Neutrophil (primary cell): ENCODE data around the gene HSPB6.

Experiments
- H3K27ac ChIP-seq: fragments of 200-600 bp; sonication (generic); 2 replicates; pipeline ENCODE4 v1.5.1; 2016; ENCODE audit warnings: mild to moderate bottlenecking, moderate library complexity
- H3K27me3 ChIP-seq: fragments of 200-600 bp; sonication (generic); 2 replicates; pipeline ENCODE4 v1.6.0; 2016; ENCODE audit warnings: mild to moderate bottlenecking
- H3K36me3 ChIP-seq: fragments of 200-600 bp; sonication (generic); 2 replicates; pipeline ENCODE4 v1.5.1; 2017
- H3K4me1 ChIP-seq, 2 experiments: fragments of 200-600 bp in 1 of 2; sonication (generic) in 1 of 2; 1 replicate in 1 of 2; 2 replicates in 1 of 2; pipeline versions ENCODE4 v1.5.1 to v1.6.1; 2013 to 2016; ENCODE audit warnings: low read depth in 1 of 2, low read length in 1 of 2, mild to moderate bottlenecking in 1 of 2, moderate library complexity in 1 of 2; ENCODE audit not compliant: control insufficient read depth in 1 of 2, insufficient read depth in 1 of 2
- H3K4me3 ChIP-seq, 2 experiments: fragments of 200-600 bp in 1 of 2; sonication (generic) in 1 of 2; 1 replicate in 1 of 2; 2 replicates in 1 of 2; pipeline ENCODE4 v1.5.1; 2013 to 2016; ENCODE audit warnings: low read depth in 1 of 2, low read length in 1 of 2, mild to moderate bottlenecking in 1 of 2, moderate library complexity in 1 of 2
- H3K9me3 ChIP-seq: fragments of 200-600 bp; sonication (generic); 2 replicates; pipeline ENCODE4 v1.5.1; 2016
- TF ChIP-seq, protein P1 (sequence below): fragments of 200-600 bp; sonication (generic); IDR thresholded peaks from 2 replicates; pipeline ENCODE4 v1.5.1; 2016; ENCODE audit warnings: antibody characterized with exemption

The HSPB6 gene

DNA sequence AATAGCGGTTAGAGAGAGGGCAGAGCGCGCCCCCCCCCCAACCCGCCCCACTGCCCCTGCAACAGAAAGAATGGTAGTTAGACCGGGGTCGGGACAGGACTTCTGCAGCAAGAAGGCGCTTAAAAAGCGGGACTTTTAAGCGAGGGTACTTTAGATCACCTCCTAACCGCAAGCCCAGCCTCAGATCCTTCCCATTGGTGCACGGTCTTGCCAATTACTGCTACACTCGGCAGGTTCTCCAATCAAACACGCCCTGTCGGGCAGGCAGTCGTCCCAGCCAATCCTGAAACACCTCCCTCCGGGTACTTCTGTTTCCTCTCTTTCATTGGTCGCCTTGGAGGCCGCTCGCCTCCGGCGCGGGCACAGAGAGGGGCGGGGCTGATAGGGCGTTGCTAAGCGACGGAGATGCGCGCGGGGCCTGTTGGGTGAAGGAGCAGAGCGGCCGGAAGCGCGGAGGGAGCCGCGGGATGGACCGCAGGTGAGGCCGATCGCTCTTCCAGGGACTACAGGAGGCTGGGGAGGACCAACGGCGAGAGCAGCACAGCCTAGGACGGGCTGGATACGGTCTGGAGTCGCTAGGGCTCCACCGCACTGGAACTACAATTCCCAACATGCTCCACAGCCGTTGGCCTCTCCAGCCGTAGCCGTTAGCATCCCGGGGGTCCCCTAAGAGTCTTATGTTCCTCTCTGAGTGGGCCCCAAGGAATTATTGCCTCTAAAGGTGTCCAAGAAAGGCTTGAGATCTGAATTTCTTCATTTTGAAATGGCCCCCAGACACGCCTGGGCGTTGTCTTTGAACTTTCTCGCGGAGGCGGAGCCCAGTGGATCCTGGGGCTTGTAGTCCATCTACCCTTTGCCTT lies 1.1 kb upstream of the HSPB6 start, which contains the start of gene PROSER3:
Gene PROSER3 (plus strand): TSS at position 428 of the 860 bp plus-strand sequence. CDS start 40 bp downstream, at position 468.
- Histone ChIP-seq H3K36me3 (peaks cover 42% of the 10 kb centered on the region), H3K9me3 (no peaks in the 10 kb centered on the region), H3K27ac (peak within 1 kb of the TSS; percentile 85), H3K27me3 (peaks cover 33% of the 10 kb centered on the region), H3K4me3 (peak within 1 kb of the TSS; percentile 78 to 87), H3K4me1 (peaks cover 33 to 36% of the 10 kb centered on the region in 2 experiments)
- TF ChIP-seq, protein P1, sequence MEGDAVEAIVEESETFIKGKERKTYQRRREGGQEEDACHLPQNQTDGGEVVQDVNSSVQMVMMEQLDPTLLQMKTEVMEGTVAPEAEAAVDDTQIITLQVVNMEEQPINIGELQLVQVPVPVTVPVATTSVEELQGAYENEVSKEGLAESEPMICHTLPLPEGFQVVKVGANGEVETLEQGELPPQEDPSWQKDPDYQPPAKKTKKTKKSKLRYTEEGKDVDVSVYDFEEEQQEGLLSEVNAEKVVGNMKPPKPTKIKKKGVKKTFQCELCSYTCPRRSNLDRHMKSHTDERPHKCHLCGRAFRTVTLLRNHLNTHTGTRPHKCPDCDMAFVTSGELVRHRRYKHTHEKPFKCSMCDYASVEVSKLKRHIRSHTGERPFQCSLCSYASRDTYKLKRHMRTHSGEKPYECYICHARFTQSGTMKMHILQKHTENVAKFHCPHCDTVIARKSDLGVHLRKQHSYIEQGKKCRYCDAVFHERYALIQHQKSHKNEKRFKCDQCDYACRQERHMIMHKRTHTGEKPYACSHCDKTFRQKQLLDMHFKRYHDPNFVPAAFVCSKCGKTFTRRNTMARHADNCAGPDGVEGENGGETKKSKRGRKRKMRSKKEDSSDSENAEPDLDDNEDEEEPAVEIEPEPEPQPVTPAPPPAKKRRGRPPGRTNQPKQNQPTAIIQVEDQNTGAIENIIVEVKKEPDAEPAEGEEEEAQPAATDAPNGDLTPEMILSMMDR, result peak; percentile 14

DNA sequence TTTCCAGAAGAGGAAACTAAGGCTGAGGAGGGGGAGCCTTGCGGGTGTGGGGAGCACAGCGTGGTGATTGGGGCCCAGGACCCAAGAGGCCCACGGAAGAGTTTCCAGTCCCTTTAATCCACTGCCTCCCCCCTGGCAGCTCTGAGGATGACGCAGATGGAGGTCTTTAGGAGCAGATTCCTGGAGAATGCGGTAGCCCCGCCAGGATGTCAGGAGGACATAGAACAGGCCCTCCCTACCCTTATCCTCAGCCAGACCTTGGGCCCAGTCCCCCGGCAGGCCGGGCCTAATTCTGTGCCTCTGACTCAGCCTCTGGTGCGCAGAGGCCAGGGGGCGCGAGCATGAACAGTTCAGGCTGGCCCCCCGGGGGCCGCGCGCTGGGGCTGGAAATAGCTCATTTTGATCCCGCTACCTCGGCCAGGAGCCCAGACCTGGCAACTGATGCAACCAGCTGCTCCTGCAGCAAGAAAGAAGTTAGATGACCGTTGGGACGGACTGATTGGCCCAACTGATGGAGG lies 461 bp upstream of the HSPB6 start:
- peak overlapping the region; percentile 85 for H3K27ac ChIP-seq
- H3K36me3 ChIP-seq, result peaks cover 49% of the 10 kb centered on the region
- peaks cover 33% of the 10 kb centered on the region for H3K27me3 ChIP-seq
- no peaks in the 10 kb centered on the region for H3K9me3 ChIP-seq
- H3K4me1 ChIP-seq, result peaks cover 33 to 36% of the 10 kb centered on the region in 2 experiments
- TF ChIP-seq, protein P1, result no peak
- peak overlapping the region; percentile 78 to 87 for H3K4me3 ChIP-seq

DNA sequence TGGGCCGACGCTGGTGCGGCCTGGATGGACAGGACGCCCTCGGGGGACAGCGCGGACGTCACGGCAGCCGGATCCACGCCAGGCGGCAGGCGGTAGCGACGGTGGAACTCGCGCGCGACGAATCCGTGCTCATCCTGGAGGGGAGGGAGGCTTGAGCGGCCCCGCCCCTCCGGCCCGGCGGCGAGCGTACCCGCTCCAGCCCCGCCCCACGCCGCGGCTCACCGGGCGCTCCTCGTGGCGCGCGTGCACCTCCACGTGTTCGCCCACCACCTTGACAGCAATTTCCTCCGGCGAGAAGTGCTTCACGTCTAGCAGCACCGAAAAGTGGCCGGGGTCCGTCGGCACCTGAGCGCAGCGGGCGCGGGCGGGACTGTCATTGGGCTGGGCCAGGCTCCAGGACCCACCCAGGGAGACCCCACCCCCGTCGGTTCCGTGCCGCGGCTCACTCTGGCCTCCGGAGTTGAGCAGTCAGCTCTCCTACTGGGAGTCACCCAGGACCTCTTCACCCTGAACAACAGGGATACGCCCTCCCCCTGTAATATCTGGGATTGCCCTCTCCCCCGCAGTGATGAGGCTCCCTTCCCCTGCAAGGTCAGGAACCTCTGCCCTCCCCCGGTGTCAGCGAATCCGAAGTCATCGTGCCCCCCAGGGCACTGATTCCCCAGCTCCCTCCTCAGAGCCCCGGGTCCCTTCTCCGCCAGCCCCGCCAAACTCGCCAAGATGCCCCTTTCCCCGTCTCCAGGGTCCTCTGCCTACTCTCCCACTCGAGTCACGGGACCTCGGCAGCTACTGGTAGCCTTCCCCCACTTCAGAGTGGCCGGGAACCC lies 1.1 kb downstream of the HSPB6 start:
- TF ChIP-seq, protein P1, result no peak
- peak overlapping the region in 1 of 2 experiments; percentile 4 for H3K4me3 ChIP-seq
- peaks cover 33 to 36% of the 10 kb centered on the region in 2 experiments for H3K4me1 ChIP-seq
- H3K27me3 ChIP-seq, result peaks cover 33% of the 10 kb centered on the region
- H3K27ac ChIP-seq, result no peak overlapping the region
- peaks cover 42% of the 10 kb centered on the region for H3K36me3 ChIP-seq
- H3K9me3 ChIP-seq, result no peaks in the 10 kb centered on the region

DNA sequence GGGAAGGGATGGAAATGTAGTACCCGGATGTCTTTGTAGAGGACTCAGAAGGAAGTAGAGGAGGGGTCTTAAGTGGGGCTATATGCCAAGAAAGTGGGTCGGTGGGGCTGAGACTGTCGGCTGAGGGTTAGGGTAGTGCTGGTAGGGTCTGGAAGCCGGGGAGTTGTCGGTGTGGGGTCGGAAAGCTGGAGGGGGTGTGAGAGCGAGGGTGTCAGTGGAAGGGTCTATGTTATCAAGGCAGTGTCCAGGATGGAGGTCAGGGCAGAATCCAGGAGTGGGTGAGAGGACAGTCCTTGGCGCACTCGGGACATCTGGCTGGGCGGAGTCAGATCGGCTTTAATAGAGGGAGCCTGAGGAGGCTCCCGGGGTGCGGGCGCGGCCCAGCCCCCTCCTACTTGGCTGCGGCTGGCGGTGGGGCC lies 1.7 kb downstream of the HSPB6 start:
- Histone ChIP-seq H3K4me1 (peaks cover 33 to 36% of the 10 kb centered on the region in 2 experiments), H3K27ac (no peak overlapping the region), H3K27me3 (peaks cover 33% of the 10 kb centered on the region), H3K9me3 (no peaks in the 10 kb centered on the region), H3K36me3 (peaks cover 41% of the 10 kb centered on the region), H3K4me3 (peak overlapping the region in 1 of 2 experiments; percentile 4)
- TF ChIP-seq, protein P1, result no peak

DNA sequence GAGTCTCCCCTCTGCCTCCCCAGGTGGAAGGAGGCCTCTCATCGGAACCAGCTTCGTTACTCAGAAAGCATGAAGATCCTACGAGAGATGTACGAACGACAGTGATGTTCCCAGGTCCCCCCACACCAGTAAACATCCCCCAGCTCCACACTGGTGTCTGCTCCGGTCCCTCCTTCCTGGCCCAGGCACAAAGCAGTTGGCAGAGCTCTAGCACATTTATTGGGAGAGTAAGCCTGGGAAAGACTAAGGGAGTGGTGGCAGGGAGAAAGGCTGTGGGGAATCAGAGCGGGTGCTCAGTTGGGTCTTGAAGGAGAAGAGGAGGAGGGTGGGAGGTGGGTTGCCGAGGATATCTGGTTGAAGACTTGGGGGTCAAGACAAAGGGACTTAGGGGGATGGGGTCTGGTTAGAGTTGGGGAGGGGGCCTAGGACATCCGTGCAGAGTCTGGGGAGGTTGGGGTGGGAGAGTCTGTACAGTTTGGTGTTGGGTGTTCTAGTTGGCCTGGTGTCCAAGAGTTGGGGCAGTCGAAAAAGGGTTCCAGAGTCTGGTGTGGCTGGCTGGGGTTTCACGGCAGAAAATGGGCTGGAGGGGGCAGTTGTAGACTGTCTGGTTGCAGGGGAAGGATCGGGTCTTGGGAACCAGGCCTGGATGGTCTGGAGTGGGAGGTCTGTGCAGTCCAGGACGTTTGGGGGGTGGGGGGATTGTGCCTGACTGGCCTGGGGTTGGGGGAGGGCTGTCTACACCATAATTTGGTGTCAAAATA lies 2.3 kb downstream of the HSPB6 start:
- H3K27me3 ChIP-seq, result peaks cover 33% of the 10 kb centered on the region

More for the DNA sequence above, 2.3 kb downstream of the HSPB6 start:
- H3K27ac ChIP-seq, result no peak overlapping the region
- TF ChIP-seq, protein P1, result no peak
- peaks cover 41% of the 10 kb centered on the region for H3K36me3 ChIP-seq
- H3K4me3 ChIP-seq, result no peak overlapping the region
- no peaks in the 10 kb centered on the region for H3K9me3 ChIP-seq
- H3K4me1 ChIP-seq, result peaks cover 33 to 36% of the 10 kb centered on the region in 2 experiments
